KOPT-K1 (cell line): ENCODE data around the gene ZNF516.

Source experiments
- H3K27ac ChIP-seq: fragments of 200-600 bp; sonication (generic); 2 replicates; pipeline ENCODE4 v1.5.1; 2016; ENCODE audit warnings: antibody characterized with exemption, mild to moderate bottlenecking, low read depth, low read length; ENCODE audit not compliant: poor library complexity, severe bottlenecking
- H3K36me3 ChIP-seq: fragments of 200-600 bp; sonication (generic); 2 replicates; pipeline ENCODE4 v1.5.1; 2017; ENCODE audit warnings: antibody characterized with exemption, mild to moderate bottlenecking, low read length, moderate library complexity; ENCODE audit not compliant: insufficient read depth
- H3K9me3 ChIP-seq: fragments of 200-600 bp; sonication (generic); 2 replicates; pipeline ENCODE4 v1.5.1; 2017; ENCODE audit warnings: antibody characterized with exemption, low read length, mild to moderate bottlenecking; ENCODE audit not compliant: insufficient read depth, poor library complexity, severe bottlenecking

The ZNF516 gene

DNA sequence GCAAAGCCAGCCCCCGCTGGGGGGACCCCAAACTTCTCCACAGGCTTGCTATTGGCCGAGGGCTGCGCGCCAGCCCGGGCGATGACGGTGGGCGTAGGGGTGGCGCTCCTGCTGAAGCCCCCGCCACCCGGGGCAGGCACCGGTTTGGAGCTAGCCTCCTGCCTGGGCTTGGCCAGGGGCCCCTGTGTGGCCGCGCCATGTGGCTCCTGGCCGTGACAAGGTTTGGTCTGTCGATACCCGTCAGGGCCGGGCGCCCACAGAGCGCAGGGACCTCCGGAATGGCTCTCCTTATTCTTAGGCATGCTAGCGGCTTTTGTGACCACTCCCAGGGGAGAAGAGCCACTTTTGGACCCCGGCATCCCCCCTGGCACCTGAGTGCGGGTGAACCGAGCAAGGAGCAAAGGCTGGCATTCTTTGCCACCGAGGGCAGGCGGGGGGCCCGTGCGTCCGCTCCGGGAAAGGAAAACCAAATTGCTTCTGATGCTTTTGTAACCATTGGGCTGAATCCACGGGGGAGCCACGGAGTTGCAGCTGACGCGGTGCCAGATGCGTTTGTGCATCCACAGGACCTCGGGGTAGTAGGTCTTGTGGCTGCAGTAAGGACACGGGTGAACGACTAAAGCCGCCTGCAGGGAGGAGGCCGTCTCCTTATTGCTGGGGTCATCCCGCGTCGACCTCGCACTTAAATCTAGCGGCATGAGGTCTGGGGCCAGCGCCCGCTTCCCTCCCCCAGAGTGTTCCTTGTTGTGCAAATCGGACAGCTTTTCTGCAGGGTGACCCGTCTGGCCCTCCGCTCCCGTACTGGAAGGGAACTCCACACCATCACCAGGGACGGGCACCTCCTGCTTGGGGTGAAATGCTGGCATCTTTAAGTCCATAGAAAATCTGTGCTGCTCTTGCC lies 115.6 kb downstream of the ZNF516 start:
- Histone ChIP-seq H3K36me3 (no peaks in the 10 kb centered on the region), H3K27ac (no peak overlapping the region), H3K9me3 (no peaks in the 10 kb centered on the region)

DNA sequence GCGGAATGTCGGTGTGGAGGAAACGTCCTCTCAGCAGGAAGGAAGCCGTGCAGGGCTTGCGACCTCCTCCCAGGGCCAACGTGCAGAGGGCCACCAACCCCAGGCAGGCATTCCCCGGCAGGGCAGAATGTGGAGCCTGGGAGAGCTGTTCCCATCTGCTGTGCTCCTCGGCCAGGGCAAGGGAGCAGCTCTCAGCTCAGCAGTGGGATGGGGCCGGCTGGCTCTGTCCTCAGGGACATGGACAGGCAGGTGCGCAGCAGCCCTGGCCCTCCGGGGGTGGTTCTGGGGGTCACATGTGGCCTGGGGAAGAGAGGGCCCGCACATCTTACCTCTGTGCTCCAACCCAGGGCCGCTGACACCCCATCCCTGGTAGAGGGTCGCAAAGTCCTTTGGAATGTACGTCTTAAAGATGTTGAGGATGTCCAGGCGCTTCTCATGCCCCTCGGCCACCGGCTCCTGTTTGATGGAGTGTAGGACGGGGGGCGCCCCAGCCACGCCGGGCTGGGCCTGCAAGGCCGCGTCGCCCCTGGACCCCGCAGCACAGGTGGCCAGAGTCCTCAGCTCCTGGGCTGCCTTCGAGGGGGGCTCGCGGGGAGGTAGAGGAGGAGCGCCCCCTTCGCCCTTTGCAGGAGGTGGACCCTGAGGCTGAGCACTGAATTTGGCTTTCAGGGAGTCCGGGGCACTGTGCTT lies 116.4 kb downstream of the ZNF516 start:
- Histone ChIP-seq H3K27ac (no peak overlapping the region), H3K36me3 (no peaks in the 10 kb centered on the region), H3K9me3 (no peaks in the 10 kb centered on the region)

- no peaks in the 10 kb centered on the region for H3K36me3 ChIP-seq
- peak overlapping the region; percentile 88 for H3K27ac ChIP-seq
- no peaks in the 10 kb centered on the region for H3K9me3 ChIP-seq
Observed at GRCh38 chr18:76377359-76377756, 117.7 kb downstream of the ZNF516 start.

- Histone ChIP-seq H3K36me3 (no peaks in the 10 kb centered on the region), H3K9me3 (no peaks in the 10 kb centered on the region), H3K27ac (peak overlapping the region; percentile 88)
Observed at GRCh38 chr18:76376668-76377358, 118.2 kb downstream of the ZNF516 start.

DNA sequence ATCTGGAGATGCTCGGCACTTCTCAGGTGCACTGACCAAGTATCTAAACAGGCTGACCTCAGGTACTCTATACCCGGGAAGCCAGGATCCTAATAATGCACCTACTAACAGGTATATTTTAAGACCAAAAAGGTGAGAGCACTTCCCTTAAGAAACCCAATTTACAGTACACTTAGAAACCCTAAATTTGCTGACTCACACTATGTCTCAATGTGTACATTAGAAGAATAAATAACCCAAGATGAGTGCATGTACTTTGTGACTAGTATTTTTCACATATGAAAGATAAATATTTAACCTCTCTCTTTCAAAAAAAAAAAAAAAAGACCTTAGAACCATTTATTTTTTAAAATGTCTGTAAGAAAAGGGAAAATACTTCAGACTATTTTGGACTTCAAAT lies 118.8 kb downstream of the ZNF516 start:
- no peaks in the 10 kb centered on the region for H3K36me3 ChIP-seq
- H3K27ac ChIP-seq, result peak overlapping the region; percentile 88
- H3K9me3 ChIP-seq, result no peaks in the 10 kb centered on the region

GRCh38 chr18:76374330-76375281 lies 120.4 kb downstream of the ZNF516 start:
- Histone ChIP-seq H3K9me3 (no peaks in the 10 kb centered on the region), H3K36me3 (no peaks in the 10 kb centered on the region), H3K27ac (peak overlapping the region; percentile 88)

GRCh38 chr18:76373297-76373696 lies 121.7 kb downstream of the ZNF516 start:
- H3K27ac ChIP-seq, result no peak overlapping the region
- H3K9me3 ChIP-seq, result no peaks in the 10 kb centered on the region
- no peaks in the 10 kb centered on the region for H3K36me3 ChIP-seq

- no peaks in the 10 kb centered on the region for H3K9me3 ChIP-seq
- H3K27ac ChIP-seq, result no peak overlapping the region
- no peaks in the 10 kb centered on the region for H3K36me3 ChIP-seq
Observed at GRCh38 chr18:76371301-76372203, 123.5 kb downstream of the ZNF516 start.

DNA sequence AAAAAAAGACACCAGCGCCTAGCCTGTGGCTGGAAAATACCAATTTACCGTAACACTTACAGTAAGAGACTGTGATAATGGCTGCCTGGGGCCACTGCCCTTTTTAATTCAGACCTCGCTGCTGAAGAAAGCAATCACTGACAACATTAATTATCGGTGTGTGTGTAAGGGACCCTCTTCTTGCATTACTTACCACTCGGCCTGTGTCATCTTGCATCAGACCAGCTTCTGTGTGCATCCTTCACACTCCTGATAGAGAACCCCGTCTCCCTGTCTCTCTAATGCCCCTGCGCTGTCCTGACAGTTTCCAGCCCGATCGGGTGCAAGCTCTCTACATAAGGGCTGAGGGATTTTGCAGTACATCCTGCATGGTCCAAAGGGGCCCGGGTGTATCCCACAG lies 124.4 kb downstream of the ZNF516 start:
- no peak overlapping the region for H3K27ac ChIP-seq
- no peaks in the 10 kb centered on the region for H3K9me3 ChIP-seq
- H3K36me3 ChIP-seq, result no peaks in the 10 kb centered on the region

- H3K27ac ChIP-seq, result no peak overlapping the region
- H3K9me3 ChIP-seq, result no peaks in the 10 kb centered on the region
- H3K36me3 ChIP-seq, result no peaks in the 10 kb centered on the region
Observed at GRCh38 chr18:76370201-76370600, 124.8 kb downstream of the ZNF516 start.

DNA sequence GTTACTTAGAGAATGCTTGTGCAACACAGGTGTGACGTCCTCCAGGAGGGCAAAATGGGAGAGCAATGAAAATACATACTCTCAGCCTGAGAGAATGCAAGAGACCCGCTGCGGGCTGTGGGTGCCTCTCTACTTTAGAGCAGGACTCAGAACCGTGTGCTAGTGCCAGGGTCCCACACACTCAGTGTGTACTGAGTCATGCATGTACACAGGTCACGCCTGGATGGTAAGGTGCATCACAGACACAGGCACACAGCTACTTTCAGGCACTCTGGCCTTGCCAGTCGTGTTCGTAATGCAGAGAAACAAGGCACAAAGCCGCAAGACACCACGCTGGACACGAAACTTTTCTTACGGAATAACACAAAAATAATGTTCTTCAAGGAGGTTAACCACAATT lies 125.3 kb downstream of the ZNF516 start:
- Histone ChIP-seq H3K36me3 (no peaks in the 10 kb centered on the region), H3K9me3 (no peaks in the 10 kb centered on the region), H3K27ac (no peak overlapping the region)

GRCh38 chr18:76368976-76369375 lies 126.1 kb downstream of the ZNF516 start:
- H3K9me3 ChIP-seq, result no peaks in the 10 kb centered on the region
- no peaks in the 10 kb centered on the region for H3K36me3 ChIP-seq
- H3K27ac ChIP-seq, result no peak overlapping the region

- no peak overlapping the region for H3K27ac ChIP-seq
- H3K9me3 ChIP-seq, result no peaks in the 10 kb centered on the region
- no peaks in the 10 kb centered on the region for H3K36me3 ChIP-seq
Observed at GRCh38 chr18:76368271-76368670, 126.8 kb downstream of the ZNF516 start.
